ENCODE data around the gene WWC2.

WWC2 gene

GRCh38 chr4:183354219-183354618 lies 255.2 kb downstream of the WWC2 start:
- no peak overlapping the region for H3K27ac ChIP-seq
- no peak for DNase-seq
- H3K9me3 ChIP-seq: no peaks in the 10 kb centered on the region
- H3K36me3 ChIP-seq: no peaks in the 10 kb centered on the region
- H3K27me3 ChIP-seq: peaks cover 0 to 2% of the 10 kb centered on the region in 2 donors
- H3K4me3 ChIP-seq: no peak overlapping the region
- intact Hi-C loops (cut with DNase I; ENCODE audit: low total_unique reads): no loop called here
- no peak for TF ChIP-seq CTCF (IDR thresholded peaks at IDR 0.05)
- H3K4me1 ChIP-seq: no peaks in the 10 kb centered on the region

- no peak for DNase-seq
- Histone ChIP-seq H3K27ac (no peak overlapping the region), H3K9me3 (no peaks in the 10 kb centered on the region), H3K4me3 (no peak overlapping the region), H3K27me3 (peaks cover 0 to 2% of the 10 kb centered on the region in 2 donors), H3K4me1 (no peaks in the 10 kb centered on the region), H3K36me3 (no peaks in the 10 kb centered on the region)
- no peak for TF ChIP-seq CTCF (IDR thresholded peaks at IDR 0.05)
- intact Hi-C loops (cut with DNase I; ENCODE audit: low total_unique reads): no loop called here
These were observed 256.3 kb downstream of the WWC2 start for GRCh38 chr4:183355405-183355804.

GRCh38 chr4:183356173-183356830 lies 257.2 kb downstream of the WWC2 start:
- Histone ChIP-seq H3K36me3 (no peaks in the 10 kb centered on the region), H3K27me3 (peaks cover 0 to 2% of the 10 kb centered on the region in 2 donors), H3K4me1 (no peaks in the 10 kb centered on the region), H3K9me3 (no peaks in the 10 kb centered on the region), H3K27ac (no peak overlapping the region), H3K4me3 (no peak overlapping the region)
- DNase-seq: no peak
- TF ChIP-seq CTCF (IDR thresholded peaks at IDR 0.05): no peak
- intact Hi-C loops (cut with DNase I; ENCODE audit: low total_unique reads): no loop called here

GRCh38 chr4:183356931-183357675 lies 258.0 kb downstream of the WWC2 start:
- TF ChIP-seq CTCF (IDR thresholded peaks at IDR 0.05): no peak
- Histone ChIP-seq H3K4me3 (no peak overlapping the region), H3K4me1 (no peaks in the 10 kb centered on the region), H3K9me3 (no peaks in the 10 kb centered on the region), H3K27me3 (peaks cover 0 to 2% of the 10 kb centered on the region in 2 donors), H3K36me3 (no peaks in the 10 kb centered on the region), H3K27ac (no peak overlapping the region)
- DNase-seq: no peak
- intact Hi-C loops (cut with DNase I; ENCODE audit: low total_unique reads): no loop called here

GRCh38 chr4:183358215-183358755 lies 259.2 kb downstream of the WWC2 start:
- DNase-seq: no peak
- TF ChIP-seq CTCF (IDR thresholded peaks at IDR 0.05): no peak
- Histone ChIP-seq H3K36me3 (no peaks in the 10 kb centered on the region), H3K9me3 (no peaks in the 10 kb centered on the region), H3K27me3 (peaks cover 0 to 2% of the 10 kb centered on the region in 2 donors), H3K27ac (no peak overlapping the region), H3K4me3 (no peak overlapping the region), H3K4me1 (no peaks in the 10 kb centered on the region)
- intact Hi-C loops (cut with DNase I; ENCODE audit: low total_unique reads): no loop called here
